Thymus (tissue), 11 donors: ENCODE data around the gene CRLF3. TPM values are rescaled to one million over a fixed set of nuclear protein-coding genes. Genes with fewer than 3 reads are reported as not detected.
"Not testable (repeated sequence)": the region's sequence is repeated elsewhere in the genome, so short reads cannot be mapped to it uniquely, and the experiment has no call there.

ENCODE experiments used
- DNase-seq, 9 donors: peaks; one replicate each; pipeline ENCODE4 v3.0.0-alpha.2; 2013; ENCODE audit warnings: low spot score in 9 of 9, low read depth in 6 of 9, missing footprints in 1 of 9
- H3K27ac ChIP-seq, 2 donors: one replicate each; pipeline ENCODE4 v1.5.1; 2013; ENCODE audit warnings: control low read depth in 1 of 2, low read depth in 1 of 2, low read length in 1 of 2, mild to moderate bottlenecking in 1 of 2, moderate library complexity in 1 of 2
- H3K27me3 ChIP-seq, 2 donors: one replicate each; pipeline ENCODE4 v1.5.1; 2013; ENCODE audit warnings: low read length in 1 of 2; ENCODE audit not compliant: control insufficient read depth in 2 of 2, insufficient read depth in 1 of 2
- H3K36me3 ChIP-seq, 2 donors: one replicate each; pipeline ENCODE4 v1.5.1; 2013; ENCODE audit warnings: low read length in 1 of 2, mild to moderate bottlenecking in 1 of 2, moderate library complexity in 1 of 2; ENCODE audit not compliant: control insufficient read depth in 2 of 2, insufficient read depth in 2 of 2
- H3K4me1 ChIP-seq, 2 donors: one replicate each; pipeline ENCODE4 v1.5.1; 2013; ENCODE audit warnings: low read length in 2 of 2; ENCODE audit not compliant: control insufficient read depth in 2 of 2, insufficient read depth in 2 of 2
- H3K4me3 ChIP-seq, 2 donors: one replicate each; pipeline ENCODE4 v1.5.1; 2013; ENCODE audit warnings: low read length in 2 of 2, control low read depth in 1 of 2, mild to moderate bottlenecking in 1 of 2
- H3K9me3 ChIP-seq, 2 donors: one replicate each; pipeline ENCODE4 v1.5.1; 2013; ENCODE audit warnings: low read length in 1 of 2, mild to moderate bottlenecking in 1 of 2; ENCODE audit not compliant: control insufficient read depth in 2 of 2, insufficient read depth in 1 of 2
- WGBS: extraction: QIAGEN DNeasy Blood & Tissue Kit; methylation state at CpG from one replicate; pipeline ENCODE4 v1.1.7; 2013; 5-methylcytosine and 5-hydroxymethylcytosine counted together
- polyA plus RNA-seq: library from polyadenylated mRNA; stranded (reverse); fragments of 200-250 nt; gene quantifications from one replicate; pipeline ENCODE4 v1.2.3, GENCODE V29; 2013
- total RNA-seq: library from RNA; stranded (reverse); fragments of 120-200 nt; gene quantifications from one replicate; pipeline ENCODE4 v1.2.4, GENCODE V29; 2013
- donor health status: healthy.

Gene CRLF3
- total and polyA plus RNA-seq, 2 donors, result 28.5 to 38.7 TPM

DNA sequence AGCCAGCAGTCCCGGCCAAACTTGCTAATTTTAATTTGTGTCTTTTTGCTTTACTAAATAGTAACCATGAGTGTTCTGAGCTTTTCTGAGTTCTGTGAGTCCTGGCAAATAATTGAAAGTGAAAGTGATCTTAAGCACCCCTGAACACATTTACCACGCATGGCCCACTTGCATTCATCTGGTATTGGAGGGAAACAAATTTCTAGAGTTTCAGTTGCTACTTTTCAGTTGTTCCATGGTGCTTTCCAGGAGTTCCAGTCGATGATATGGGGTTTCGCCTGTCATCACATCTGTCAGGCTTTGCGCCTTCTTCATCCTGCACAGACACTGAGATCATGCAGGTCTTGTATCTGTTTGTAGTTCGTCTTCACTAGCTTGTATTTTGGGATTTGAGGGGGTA lies 44.1 kb downstream of the CRLF3 start:
- no peaks in the 10 kb centered on the region for H3K9me3 ChIP-seq
- WGBS, result 89% methylated on average over 6 of the region's 6 CpGs
- H3K36me3 ChIP-seq, result peaks cover 28 to 54% of the 10 kb centered on the region in 2 donors

DNA sequence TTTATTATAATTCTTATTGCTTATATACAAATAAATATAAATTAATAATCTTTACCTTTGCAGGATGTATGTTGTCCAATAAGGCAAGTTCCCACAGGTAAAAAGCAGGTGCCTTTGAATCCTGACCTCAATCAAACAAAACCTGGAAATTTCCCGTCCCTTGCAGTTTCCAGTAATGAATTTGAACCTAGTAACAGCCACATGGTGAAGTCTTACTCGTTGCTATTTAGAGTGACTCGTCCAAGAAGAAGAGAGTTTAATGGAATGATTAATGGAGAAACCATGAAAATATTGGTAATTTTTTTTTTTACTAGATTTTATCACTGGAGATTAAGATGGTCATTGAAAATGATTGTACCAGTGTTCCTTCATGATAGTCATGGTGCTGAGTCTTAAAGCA lies 55.7 kb downstream of the CRLF3 start:
- 95% methylated on average over 3 of the region's 3 CpGs for WGBS
- not testable (repeated sequence) for H3K27ac ChIP-seq
- H3K36me3 ChIP-seq, result peaks cover 17 to 39% of the 10 kb centered on the region in 2 donors

More for the DNA sequence above, 44.1 kb downstream of the CRLF3 start:
- Histone ChIP-seq H3K27ac (peak overlapping the region in 1 of 2 donors; percentile 49), H3K4me3 (no peak overlapping the region), H3K27me3 (no peaks in the 10 kb centered on the region), H3K4me1 (no peaks in the 10 kb centered on the region)
- DNase-seq, result peak in 5 of 9 donors; percentile 0 to 25 (median 6)

DNA sequence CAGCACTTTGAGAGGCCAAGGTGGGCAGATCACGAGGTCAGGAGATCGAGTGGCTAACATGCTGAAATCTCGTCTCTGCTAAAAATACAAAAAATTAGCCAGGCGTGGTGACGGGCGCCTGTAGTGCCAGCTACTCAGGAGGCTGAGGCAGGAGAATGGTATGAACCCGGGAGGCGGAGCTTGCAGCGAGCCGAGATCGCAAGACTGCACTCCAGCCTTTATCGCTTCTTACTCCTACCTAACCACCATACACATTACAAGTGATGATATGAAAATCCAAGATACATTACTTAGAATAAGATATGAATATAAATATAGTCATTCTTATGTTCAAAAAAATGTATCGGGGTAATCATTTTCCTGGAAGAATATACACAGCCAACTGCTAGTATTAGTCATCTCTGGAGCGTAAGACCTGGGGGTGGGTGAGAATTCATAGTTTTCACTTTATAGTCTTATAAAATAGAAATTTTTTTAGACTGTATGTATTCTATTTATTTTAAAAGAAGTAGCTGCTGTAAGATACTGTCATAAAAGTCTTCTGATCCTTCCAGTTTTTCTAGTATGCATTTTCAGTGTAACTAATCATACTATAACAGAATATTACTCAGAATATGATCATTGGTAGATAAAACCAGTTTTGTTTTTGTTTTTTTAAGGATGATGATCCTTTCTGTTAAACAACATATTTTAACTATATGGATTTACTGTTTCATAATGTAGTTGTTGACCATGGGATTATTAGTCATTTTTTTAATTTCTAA lies 56.7 kb downstream of the CRLF3 start:
- WGBS, result 97% methylated on average over 14 of the region's 14 CpGs
- not testable (repeated sequence) for DNase-seq, H3K9me3 ChIP-seq, H3K27me3 ChIP-seq, H3K4me1 ChIP-seq, H3K4me3 ChIP-seq, H3K27ac ChIP-seq
- peaks cover 17 to 37% of the 10 kb centered on the region in 2 donors for H3K36me3 ChIP-seq

More for the DNA sequence above, 55.7 kb downstream of the CRLF3 start:
- H3K4me3 ChIP-seq, H3K9me3 ChIP-seq, H3K27me3 ChIP-seq, DNase-seq, H3K4me1 ChIP-seq: not testable (repeated sequence)

DNA sequence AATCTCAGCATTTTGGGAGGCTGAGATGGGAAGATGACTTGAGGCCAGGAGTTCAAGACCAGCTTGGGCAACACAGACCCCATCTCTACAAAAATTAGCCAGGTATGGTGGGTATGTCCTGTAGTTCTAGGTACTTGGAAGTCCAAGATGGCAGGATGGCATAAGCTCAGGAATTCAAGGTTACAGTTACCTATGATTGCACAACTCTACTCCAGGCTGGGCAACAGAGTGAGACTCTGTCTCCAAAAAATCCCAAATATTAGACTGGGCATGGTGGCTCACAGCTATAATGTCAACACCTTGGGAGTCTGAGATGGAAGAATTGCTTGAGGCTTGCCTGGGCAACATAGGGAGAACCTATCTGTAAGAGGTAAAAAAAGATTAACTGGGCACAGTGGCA lies 63.4 kb downstream of the CRLF3 start:
- H3K27me3 ChIP-seq, result no peaks in the 10 kb centered on the region
- DNase-seq, result no peak
- H3K27ac ChIP-seq, result no peak overlapping the region
- no peaks in the 10 kb centered on the region for H3K4me1 ChIP-seq
- peaks cover 7 to 30% of the 10 kb centered on the region in 2 donors for H3K36me3 ChIP-seq
- H3K9me3 ChIP-seq, result no peaks in the 10 kb centered on the region
- H3K4me3 ChIP-seq, result no peak overlapping the region

DNA sequence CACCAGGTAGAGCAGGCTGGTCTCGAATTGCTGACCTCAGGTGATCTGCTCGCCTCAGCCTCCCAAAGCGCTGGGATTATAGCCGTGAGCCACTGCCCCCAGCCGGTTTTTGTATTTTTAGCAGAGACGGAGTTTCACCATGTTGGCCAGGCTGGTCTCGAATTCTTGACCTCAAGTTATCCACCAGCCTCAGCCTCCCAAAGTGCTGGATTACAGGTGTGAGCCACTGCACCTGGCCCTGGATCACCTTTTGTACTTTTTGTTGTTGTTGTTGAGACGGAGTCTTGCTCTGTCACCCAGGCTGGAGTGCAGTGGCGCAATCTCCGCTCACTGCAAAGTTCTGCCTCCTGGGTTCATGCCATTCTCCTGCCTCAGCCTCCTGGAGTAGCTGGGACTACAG lies 71.2 kb downstream of the CRLF3 start:
- H3K36me3 ChIP-seq, result peaks cover 25 to 57% of the 10 kb centered on the region in 2 donors
- H3K4me3 ChIP-seq, H3K27me3 ChIP-seq, H3K27ac ChIP-seq, H3K9me3 ChIP-seq, DNase-seq, H3K4me1 ChIP-seq: not testable (repeated sequence)
- 97% methylated on average over 10 of the region's 10 CpGs for WGBS

DNA sequence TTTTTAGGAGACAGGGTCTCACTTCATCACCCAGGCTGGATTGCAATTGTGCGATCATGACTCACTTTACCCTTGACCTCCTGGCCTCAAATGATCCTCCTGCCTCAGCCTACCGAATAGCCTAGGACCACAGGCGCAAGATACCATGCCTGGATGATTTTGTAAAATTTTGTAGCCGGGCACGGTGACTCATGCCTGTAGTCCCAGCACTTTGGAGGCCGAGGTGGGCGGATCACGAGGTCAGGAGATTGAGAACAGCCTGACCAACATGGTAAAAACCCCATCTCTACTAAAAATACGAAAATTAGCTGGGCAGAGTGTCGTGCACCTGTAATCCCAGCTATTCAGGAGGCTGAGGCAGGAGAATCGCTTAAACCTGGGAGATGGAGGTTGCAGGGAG lies 73.5 kb downstream of the CRLF3 start:
- H3K9me3 ChIP-seq, H3K27me3 ChIP-seq, H3K27ac ChIP-seq, H3K4me1 ChIP-seq, H3K4me3 ChIP-seq, DNase-seq: not testable (repeated sequence)
- H3K36me3 ChIP-seq, result peaks cover 25 to 58% of the 10 kb centered on the region in 2 donors
- WGBS, result 98% methylated on average over 11 of the region's 11 CpGs

DNA sequence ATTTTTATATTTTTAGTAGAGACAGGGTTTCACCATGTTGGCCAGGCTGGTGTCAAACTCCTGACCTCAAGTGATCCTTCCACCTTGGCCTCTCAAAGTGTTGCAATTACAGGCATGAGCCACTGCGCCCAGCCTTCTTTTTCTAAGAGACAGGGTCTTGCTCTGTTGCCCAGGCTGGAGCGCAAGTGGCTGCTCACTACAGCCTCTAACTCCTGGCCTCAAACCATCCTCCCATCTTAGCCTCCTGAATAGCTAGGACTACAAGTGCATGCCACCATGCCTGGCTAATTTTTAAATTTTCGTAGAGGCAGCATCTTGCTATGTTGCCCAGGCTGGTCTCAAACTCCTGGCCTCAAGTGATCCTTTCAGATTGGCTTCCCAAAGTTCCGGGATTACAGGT lies 76.9 kb downstream of the CRLF3 start:
- not testable (repeated sequence) for H3K4me3 ChIP-seq, H3K27me3 ChIP-seq, H3K9me3 ChIP-seq, DNase-seq, H3K27ac ChIP-seq, H3K4me1 ChIP-seq
- 99% methylated on average over 4 of the region's 4 CpGs for WGBS
- peaks cover 23 to 57% of the 10 kb centered on the region in 2 donors for H3K36me3 ChIP-seq

DNA sequence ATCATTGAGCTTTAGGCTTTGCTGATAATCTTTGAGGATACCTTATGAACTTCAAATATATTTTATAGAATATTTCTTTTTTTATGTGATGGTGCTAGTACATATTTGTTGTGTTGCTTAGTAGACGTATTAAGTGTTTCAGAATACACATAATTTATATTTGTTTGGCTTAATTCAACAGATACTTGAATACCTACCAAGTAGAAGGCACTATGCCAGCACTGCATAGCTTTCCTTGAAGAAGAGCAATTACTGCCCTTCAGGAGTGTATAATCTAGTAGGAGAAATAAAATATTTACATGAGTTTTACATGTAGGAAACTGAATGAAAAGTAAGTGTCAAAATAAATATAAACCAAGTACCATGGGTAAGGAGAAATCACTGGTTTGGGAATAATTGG lies 81.8 kb downstream of the CRLF3 start:
- DNase-seq, H3K27ac ChIP-seq, H3K27me3 ChIP-seq, H3K4me3 ChIP-seq, H3K4me1 ChIP-seq, H3K9me3 ChIP-seq: not testable (repeated sequence)
- WGBS, result 98% methylated on average over 1 of the region's 1 CpG
- peaks cover 8 to 30% of the 10 kb centered on the region in 2 donors for H3K36me3 ChIP-seq

DNA sequence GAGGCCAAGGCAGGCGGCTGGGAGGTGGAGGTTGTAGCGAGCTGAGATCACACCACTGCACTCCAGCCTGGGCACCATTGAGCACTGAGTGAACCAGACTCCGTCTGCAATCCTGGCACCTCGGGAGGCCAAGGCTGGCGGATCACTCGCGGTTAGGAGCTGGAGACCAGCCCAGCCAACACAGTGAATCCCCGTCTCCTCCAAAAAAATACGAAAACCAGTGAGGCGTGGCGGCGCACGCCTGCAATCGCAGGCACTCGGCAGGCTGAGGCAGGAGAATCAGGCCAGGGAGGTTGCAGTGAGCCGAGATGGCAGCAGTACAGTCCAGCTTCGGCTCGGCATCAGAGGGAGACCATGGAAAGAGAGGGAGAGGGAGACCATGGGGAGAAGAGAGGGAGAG lies 88.1 kb downstream of the CRLF3 start:
- H3K9me3 ChIP-seq, H3K4me3 ChIP-seq, H3K27ac ChIP-seq, DNase-seq, H3K27me3 ChIP-seq, H3K4me1 ChIP-seq, H3K36me3 ChIP-seq: not testable (repeated sequence)
- 96% methylated on average over 18 of the region's 18 CpGs for WGBS
